ENCODE results near the gene EIF3K.
A peak's percentile ranks its signal among the peaks of the same experiment; 100 is the strongest.
"Not testable (repeated sequence)": the region's sequence is repeated elsewhere in the genome, so short reads cannot be mapped to it uniquely, and the experiment has no call there.

EIF3K gene

GRCh38 chr19:38615007-38615581 is 3.9 kb upstream of the EIF3K start:
- Histone ChIP-seq H3K9ac (ENCODE audit: insufficient read length) (no peak overlapping the region), H3K36me3 (ENCODE audit: insufficient read depth, low read length) (peaks cover under 1% of the 10 kb centered on the region; the same call in 1 of the 2 replicates), H3K9me3 (ENCODE audit: low read depth, low read length) (no peaks in the 10 kb centered on the region), H3K4me3 (no peak overlapping the region), H3K27ac (no peak overlapping the region)
- DNase-seq (ENCODE audit: low read depth, low spot score), result no peak
- TF ChIP-seq EZH2 (IDR thresholded peaks at IDR 0.05) (no peak), FOXP2 (optimal IDR thresholded peaks at IDR 0.05; ENCODE audit: control extremely low read depth, extremely low read length, insufficient read depth) (no peak), POLR2AphosphoS5 (IDR thresholded peaks at IDR 0.05; ENCODE audit: borderline replicate concordance, low read depth, low read length) (no peak)

GRCh38 chr19:38616265-38616664 is 2.7 kb upstream of the EIF3K start:
- H3K4me3 ChIP-seq, result no peak overlapping the region
- H3K9ac ChIP-seq (ENCODE audit: insufficient read length), result no peak overlapping the region
- no peak overlapping the region for H3K27ac ChIP-seq
- no peak for DNase-seq (ENCODE audit: low read depth, low spot score)
- H3K36me3 ChIP-seq (ENCODE audit: insufficient read depth, low read length), result peaks cover 12% of the 10 kb centered on the region
- TF ChIP-seq FOXP2 (optimal IDR thresholded peaks at IDR 0.05; ENCODE audit: control extremely low read depth, extremely low read length, insufficient read depth) (no peak), POLR2AphosphoS5 (IDR thresholded peaks at IDR 0.05; ENCODE audit: borderline replicate concordance, low read depth, low read length) (no peak), EZH2 (IDR thresholded peaks at IDR 0.05) (no peak)
- H3K9me3 ChIP-seq (ENCODE audit: low read depth, low read length), result no peaks in the 10 kb centered on the region

- no peak for TF ChIP-seq EZH2 (IDR thresholded peaks at IDR 0.05)
- TF ChIP-seq FOXP2 (optimal IDR thresholded peaks at IDR 0.05; ENCODE audit: control extremely low read depth, extremely low read length, insufficient read depth), result no peak
- no peak for TF ChIP-seq POLR2AphosphoS5 (IDR thresholded peaks at IDR 0.05; ENCODE audit: borderline replicate concordance, low read depth, low read length)
- peaks cover 22% of the 10 kb centered on the region for H3K36me3 ChIP-seq (ENCODE audit: insufficient read depth, low read length)
- H3K4me3 ChIP-seq, result no peak overlapping the region
- DNase-seq (ENCODE audit: low read depth, low spot score), result no peak
- H3K9me3 ChIP-seq (ENCODE audit: low read depth, low read length), result no peaks in the 10 kb centered on the region
- no peak overlapping the region for H3K9ac ChIP-seq (ENCODE audit: insufficient read length)
- H3K27ac ChIP-seq, result no peak overlapping the region
Measured at GRCh38 chr19:38617283-38617763, 1.7 kb upstream of the EIF3K start.

GRCh38 chr19:38617764-38618589 is 1.0 kb upstream of the EIF3K start, which contains the start of gene MAP4K1:
Gene MAP4K1, minus strand, starts transcription at chr19:38617953. Its CDS starts 58 bp downstream, at chr19:38617895.
- H3K36me3 ChIP-seq (ENCODE audit: insufficient read depth, low read length), result peaks cover 26% of the 10 kb centered on the region
- no peak for DNase-seq (ENCODE audit: low read depth, low spot score)
- H3K27ac ChIP-seq, result peak within 1 kb of the TSS; percentile 79
- TF ChIP-seq EZH2 (IDR thresholded peaks at IDR 0.05), result no peak
- no peak for TF ChIP-seq POLR2AphosphoS5 (IDR thresholded peaks at IDR 0.05; ENCODE audit: borderline replicate concordance, low read depth, low read length)
- no peak for TF ChIP-seq FOXP2 (optimal IDR thresholded peaks at IDR 0.05; ENCODE audit: control extremely low read depth, extremely low read length, insufficient read depth)
- H3K9me3 ChIP-seq (ENCODE audit: low read depth, low read length), result no peaks in the 10 kb centered on the region
- peak within 1 kb of the TSS; percentile 95 for H3K4me3 ChIP-seq
- peak within 1 kb of the TSS; percentile 92 for H3K9ac ChIP-seq (ENCODE audit: insufficient read length)

- H3K4me3 ChIP-seq, result peak overlapping the region; percentile 95
- H3K27ac ChIP-seq, result peak overlapping the region; percentile 29
- peak overlapping the region; percentile 100 for H3K9ac ChIP-seq (ENCODE audit: insufficient read length)
- H3K36me3 ChIP-seq (ENCODE audit: insufficient read depth, low read length), result peaks cover 37% of the 10 kb centered on the region
- TF ChIP-seq FOXP2 (optimal IDR thresholded peaks at IDR 0.05; ENCODE audit: control extremely low read depth, extremely low read length, insufficient read depth) (no peak), POLR2AphosphoS5 (IDR thresholded peaks at IDR 0.05; ENCODE audit: borderline replicate concordance, low read depth, low read length) (no peak), EZH2 (IDR thresholded peaks at IDR 0.05) (no peak)
- H3K9me3 ChIP-seq (ENCODE audit: low read depth, low read length), result no peaks in the 10 kb centered on the region
- DNase-seq (ENCODE audit: low read depth, low spot score), result no peak
Measured at GRCh38 chr19:38619361-38620174, 580 bp downstream of the EIF3K start.

GRCh38 chr19:38624822-38625221 is 5.8 kb downstream of the EIF3K start:
- no peak overlapping the region for H3K27ac ChIP-seq
- no peak overlapping the region for H3K4me3 ChIP-seq
- H3K36me3 ChIP-seq (ENCODE audit: insufficient read depth, low read length), result peaks cover 67% of the 10 kb centered on the region
- H3K9ac ChIP-seq (ENCODE audit: insufficient read length), result no peak overlapping the region
- TF ChIP-seq POLR2AphosphoS5 (IDR thresholded peaks at IDR 0.05; ENCODE audit: borderline replicate concordance, low read depth, low read length) (0 out of 2 replicates have a peak, but pooled peaks have one; percentile 6), EZH2 (IDR thresholded peaks at IDR 0.05) (no peak)
- DNase-seq (ENCODE audit: low read depth, low spot score), result no peak
- no peaks in the 10 kb centered on the region for H3K9me3 ChIP-seq (ENCODE audit: low read depth, low read length)

- Histone ChIP-seq H3K4me3 (no peak overlapping the region), H3K9ac (ENCODE audit: insufficient read length) (no peak overlapping the region), H3K36me3 (ENCODE audit: insufficient read depth, low read length) (peaks cover 55% of the 10 kb centered on the region), H3K27ac (no peak overlapping the region), H3K9me3 (ENCODE audit: low read depth, low read length) (no peaks in the 10 kb centered on the region)
- no peak for TF ChIP-seq FOXP2 (optimal IDR thresholded peaks at IDR 0.05; ENCODE audit: control extremely low read depth, extremely low read length, insufficient read depth)
- no peak for TF ChIP-seq EZH2 (IDR thresholded peaks at IDR 0.05)
- no peak for TF ChIP-seq POLR2AphosphoS5 (IDR thresholded peaks at IDR 0.05; ENCODE audit: borderline replicate concordance, low read depth, low read length)
- DNase-seq (ENCODE audit: low read depth, low spot score), result no peak
Measured at GRCh38 chr19:38626401-38626800, 7.4 kb downstream of the EIF3K start.

- no peak overlapping the region for H3K9ac ChIP-seq (ENCODE audit: insufficient read length)
- H3K9me3 ChIP-seq (ENCODE audit: low read depth, low read length), result no peaks in the 10 kb centered on the region
- H3K36me3 ChIP-seq (ENCODE audit: insufficient read depth, low read length), result peaks cover 36% of the 10 kb centered on the region; the same call in 1 of the 2 replicates
- DNase-seq (ENCODE audit: low read depth, low spot score), result no peak
- H3K27ac ChIP-seq, result no peak overlapping the region
- TF ChIP-seq FOXP2 (optimal IDR thresholded peaks at IDR 0.05; ENCODE audit: control extremely low read depth, extremely low read length, insufficient read depth) (no peak), EZH2 (IDR thresholded peaks at IDR 0.05) (no peak), POLR2AphosphoS5 (IDR thresholded peaks at IDR 0.05; ENCODE audit: borderline replicate concordance, low read depth, low read length) (no peak)
- no peak overlapping the region for H3K4me3 ChIP-seq
Measured at GRCh38 chr19:38629568-38629967, 10.6 kb downstream of the EIF3K start.

GRCh38 chr19:38631301-38631700 is 12.3 kb downstream of the EIF3K start:
- H3K4me3 ChIP-seq; H3K9me3 ChIP-seq (ENCODE audit: low read depth, low read length); H3K27ac ChIP-seq; H3K9ac ChIP-seq (ENCODE audit: insufficient read length); DNase-seq (ENCODE audit: low read depth, low spot score): not testable (repeated sequence)
- peaks cover 41% of the 10 kb centered on the region for H3K36me3 ChIP-seq (ENCODE audit: insufficient read depth, low read length)

GRCh38 chr19:38631811-38632475 is 13.0 kb downstream of the EIF3K start:
- H3K36me3 ChIP-seq (ENCODE audit: insufficient read depth, low read length), result peaks cover 38% of the 10 kb centered on the region
- not testable (repeated sequence) for DNase-seq (ENCODE audit: low read depth, low spot score); H3K4me3 ChIP-seq; H3K9ac ChIP-seq (ENCODE audit: insufficient read length); H3K9me3 ChIP-seq (ENCODE audit: low read depth, low read length); H3K27ac ChIP-seq

Measured in SK-N-MC (cell line).